Loucy (cell line): Measurements from ENCODE around the gene CACNA2D3.

Source experiments
- H2AFZ ChIP-seq: fragments of 200-600 bp; sonication (generic); 2 replicates; pipeline ENCODE4 v1.6.0; 2016; ENCODE audit warnings: antibody characterized with exemption, mild to moderate bottlenecking, low read length, moderate library complexity
- H3F3A ChIP-seq: fragments of 200-600 bp; 2 replicates; pipeline ENCODE4 v1.6.0; 2016; ENCODE audit warnings: antibody characterized with exemption, low read depth, mild to moderate bottlenecking
- H3K27me3 ChIP-seq: fragments of 200-600 bp; sonication (generic); 2 replicates; pipeline ENCODE4 v1.6.1; 2014; ENCODE audit warnings: low read length, mild to moderate bottlenecking; ENCODE audit not compliant: insufficient read depth, poor library complexity, severe bottlenecking
- H3K36me3 ChIP-seq: fragments of 200-600 bp; sonication (generic); 2 replicates; pipeline ENCODE4 v1.6.1; 2016; ENCODE audit warnings: low read length; ENCODE audit not compliant: insufficient read depth
- H3K4me1 ChIP-seq: fragments of 200-600 bp; sonication (generic); 2 replicates; pipeline ENCODE4 v1.5.1; 2014; ENCODE audit warnings: low read length, mild to moderate bottlenecking; ENCODE audit not compliant: insufficient read depth, poor library complexity, severe bottlenecking
- H3K4me2 ChIP-seq: fragments of 200-600 bp; sonication (generic); 2 replicates; pipeline ENCODE4 v1.6.0; 2014; ENCODE audit warnings: antibody characterized with exemption, low read length, low read depth, mild to moderate bottlenecking; ENCODE audit not compliant: poor library complexity, severe bottlenecking
- H3K4me3 ChIP-seq: fragments of 200-600 bp; sonication (generic); 2 replicates; pipeline ENCODE4 v1.5.1; 2014; ENCODE audit warnings: low read length, mild to moderate bottlenecking, mixed read lengths; ENCODE audit not compliant: poor library complexity, severe bottlenecking
- H3K79me2 ChIP-seq: fragments of 200-600 bp; sonication (generic); 2 replicates; pipeline ENCODE4 v1.6.1; 2014; ENCODE audit warnings: low read length; ENCODE audit not compliant: insufficient read depth
- H3K9ac ChIP-seq: fragments of 200-600 bp; sonication (generic); 2 replicates; pipeline ENCODE4 v1.6.0; 2014; ENCODE audit warnings: mild to moderate bottlenecking, low read depth, low read length, moderate library complexity; ENCODE audit not compliant: poor library complexity, severe bottlenecking
- H3K9me2 ChIP-seq: fragments of 200-600 bp; sonication (generic); replicated peaks from 2 replicates; pipeline ENCODE4 v1.6.1; 2016; ENCODE audit warnings: low read depth, low read length, mixed read lengths
- H3K9me3 ChIP-seq: fragments of 200-600 bp; sonication (generic); 2 replicates; pipeline ENCODE4 v1.6.1; 2014; ENCODE audit warnings: mild to moderate bottlenecking, antibody characterized with exemption, low read length, low read depth; ENCODE audit not compliant: insufficient read depth
- H4K20me1 ChIP-seq: fragments of 200-600 bp; sonication (generic); 2 replicates; pipeline ENCODE4 v1.6.0; 2014; ENCODE audit warnings: antibody characterized with exemption, low read length, mild to moderate bottlenecking; ENCODE audit not compliant: insufficient read depth, poor library complexity, severe bottlenecking
- EZH2phosphoT487 ChIP-seq: fragments of 200-600 bp; IDR thresholded peaks from 2 replicates; pipeline ENCODE4 v1.6.1; 2018; ENCODE audit warnings: antibody characterized with exemption, mild to moderate bottlenecking, moderate library complexity, borderline replicate concordance
- TF ChIP-seq, protein P1 (sequence below): fragments of 200-600 bp; sonication (generic); conservative IDR thresholded peaks from 2 replicates; pipeline ENCODE4 v1.5.1; 2014; ENCODE audit warnings: mild to moderate bottlenecking, antibody characterized with exemption, low read length

CACNA2D3 gene

DNA sequence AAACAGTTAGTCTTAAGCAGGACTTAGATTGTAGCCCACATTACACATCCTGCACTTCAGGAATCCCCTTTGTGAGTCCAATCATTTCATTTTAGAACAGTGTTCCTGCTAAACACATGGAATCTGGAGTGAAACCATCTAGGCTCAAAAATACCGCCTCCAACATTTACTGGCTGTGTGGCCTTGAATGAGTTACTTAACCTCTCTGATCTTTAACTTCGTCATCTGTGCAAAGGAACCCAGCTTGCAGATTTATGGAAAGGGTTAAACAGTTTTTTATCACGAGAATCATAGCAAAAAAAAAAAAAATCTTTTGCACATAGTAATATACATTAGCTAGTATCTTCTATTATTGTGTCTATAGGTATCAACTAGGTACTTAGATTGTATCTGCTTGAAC lies 813.5 kb downstream of the CACNA2D3 start:
- H3K9me2 ChIP-seq = no peaks in the 10 kb centered on the region

DNA sequence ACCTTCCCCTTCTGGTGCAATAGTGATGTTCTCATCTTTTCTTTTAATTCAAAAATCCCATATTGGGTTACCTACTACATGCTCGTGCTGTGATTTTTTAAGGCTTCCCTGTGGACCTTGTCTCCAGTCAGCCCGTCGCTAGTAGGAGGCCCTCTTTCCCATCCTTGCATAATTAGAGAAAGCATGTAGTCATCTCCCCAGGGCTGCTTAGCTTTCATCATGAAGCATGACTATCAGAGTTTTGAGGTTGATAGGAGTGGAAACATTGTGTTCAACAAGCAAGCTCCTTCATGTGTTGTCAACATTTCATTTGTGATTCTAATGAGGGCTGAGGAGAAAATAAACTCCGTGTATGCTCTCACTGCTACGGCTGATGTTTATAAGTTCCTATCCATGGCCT lies 814.2 kb downstream of the CACNA2D3 start:
- Histone ChIP-seq H3K79me2 (no peaks in the 10 kb centered on the region), H2AFZ (no peak overlapping the region), H4K20me1 (no peaks in the 10 kb centered on the region), H3K4me3 (no peak overlapping the region), H3K36me3 (no peaks in the 10 kb centered on the region), H3F3A (no peaks in the 10 kb centered on the region), H3K4me2 (no peak overlapping the region), H3K27me3 (no peaks in the 10 kb centered on the region), H3K9ac (no peak overlapping the region), H3K9me2 (no peaks in the 10 kb centered on the region), H3K4me1 (peaks cover 17% of the 10 kb centered on the region), H3K9me3 (no peaks in the 10 kb centered on the region)
- TF ChIP-seq, protein P1, sequence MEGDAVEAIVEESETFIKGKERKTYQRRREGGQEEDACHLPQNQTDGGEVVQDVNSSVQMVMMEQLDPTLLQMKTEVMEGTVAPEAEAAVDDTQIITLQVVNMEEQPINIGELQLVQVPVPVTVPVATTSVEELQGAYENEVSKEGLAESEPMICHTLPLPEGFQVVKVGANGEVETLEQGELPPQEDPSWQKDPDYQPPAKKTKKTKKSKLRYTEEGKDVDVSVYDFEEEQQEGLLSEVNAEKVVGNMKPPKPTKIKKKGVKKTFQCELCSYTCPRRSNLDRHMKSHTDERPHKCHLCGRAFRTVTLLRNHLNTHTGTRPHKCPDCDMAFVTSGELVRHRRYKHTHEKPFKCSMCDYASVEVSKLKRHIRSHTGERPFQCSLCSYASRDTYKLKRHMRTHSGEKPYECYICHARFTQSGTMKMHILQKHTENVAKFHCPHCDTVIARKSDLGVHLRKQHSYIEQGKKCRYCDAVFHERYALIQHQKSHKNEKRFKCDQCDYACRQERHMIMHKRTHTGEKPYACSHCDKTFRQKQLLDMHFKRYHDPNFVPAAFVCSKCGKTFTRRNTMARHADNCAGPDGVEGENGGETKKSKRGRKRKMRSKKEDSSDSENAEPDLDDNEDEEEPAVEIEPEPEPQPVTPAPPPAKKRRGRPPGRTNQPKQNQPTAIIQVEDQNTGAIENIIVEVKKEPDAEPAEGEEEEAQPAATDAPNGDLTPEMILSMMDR = no peak
- no peak for TF ChIP-seq EZH2phosphoT487

More for the DNA sequence above, 813.5 kb downstream of the CACNA2D3 start:
- Histone ChIP-seq H2AFZ (no peak overlapping the region), H3K79me2 (no peaks in the 10 kb centered on the region), H3F3A (no peaks in the 10 kb centered on the region), H3K4me3 (no peak overlapping the region), H3K27me3 (no peaks in the 10 kb centered on the region), H3K9me3 (no peaks in the 10 kb centered on the region), H3K4me1 (peaks cover 17% of the 10 kb centered on the region), H4K20me1 (no peaks in the 10 kb centered on the region), H3K4me2 (no peak overlapping the region), H3K36me3 (no peaks in the 10 kb centered on the region), H3K9ac (no peak overlapping the region)
- TF ChIP-seq, protein P1 = no peak
- no peak for TF ChIP-seq EZH2phosphoT487

DNA sequence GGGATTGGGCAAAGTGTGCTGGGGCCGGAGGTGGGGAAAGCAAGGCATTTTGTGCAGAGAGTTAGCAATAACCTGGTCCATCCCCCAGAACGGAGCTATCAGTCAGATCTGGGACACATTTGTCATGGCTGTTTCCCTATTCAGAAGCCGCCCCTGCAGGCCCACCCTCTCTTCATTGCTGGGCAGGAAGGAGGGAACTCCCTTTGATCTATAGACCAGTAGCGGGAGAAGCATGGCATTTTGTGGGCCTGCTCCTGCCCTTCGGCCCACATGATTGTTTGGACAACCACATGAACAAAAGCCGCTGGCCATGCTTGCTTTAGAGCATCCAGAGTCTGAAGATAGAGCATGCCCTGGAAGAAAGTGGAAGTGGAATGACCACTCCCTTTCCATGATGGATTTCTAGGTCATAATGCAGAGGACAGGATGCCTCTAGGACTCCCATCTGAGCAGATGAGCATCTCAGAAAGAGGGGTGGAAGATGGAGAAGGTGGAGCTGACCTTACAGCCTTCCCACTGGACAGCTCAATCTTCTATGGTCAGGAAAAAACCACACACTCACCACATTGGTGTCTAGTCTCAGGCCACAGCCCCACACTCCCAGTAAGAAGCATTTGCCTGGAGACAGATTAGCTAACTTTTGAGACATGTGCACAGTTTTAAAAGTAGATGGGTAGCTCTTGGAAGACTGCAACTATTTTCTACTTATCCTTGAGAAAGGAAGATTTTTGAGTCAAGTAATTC lies 817.4 kb downstream of the CACNA2D3 start:
- H3K27me3 ChIP-seq = no peaks in the 10 kb centered on the region

More for the DNA sequence above, 817.4 kb downstream of the CACNA2D3 start:
- H3K4me2 ChIP-seq = no peak overlapping the region
- H3K79me2 ChIP-seq = no peaks in the 10 kb centered on the region
- H3F3A ChIP-seq = no peaks in the 10 kb centered on the region
- H3K36me3 ChIP-seq = no peaks in the 10 kb centered on the region
- no peak overlapping the region for H2AFZ ChIP-seq
- no peaks in the 10 kb centered on the region for H3K9me2 ChIP-seq
- H3K9ac ChIP-seq = no peak overlapping the region
- H3K4me3 ChIP-seq = no peak overlapping the region
- TF ChIP-seq, protein P1 = no peak
- TF ChIP-seq EZH2phosphoT487 = no peak
- no peaks in the 10 kb centered on the region for H3K9me3 ChIP-seq
- no peaks in the 10 kb centered on the region for H4K20me1 ChIP-seq
- peaks cover 17% of the 10 kb centered on the region for H3K4me1 ChIP-seq
